PC-3 (cell line): ENCODE results near the gene SUN1. TPM values are rescaled to one million over a fixed set of nuclear protein-coding genes. Genes with fewer than 3 reads are reported as not detected.

Source experiments
- ATAC-seq: fragments of 200-7000 bp; cut with Tn5 transposase; 2 replicates; pipeline ENCODE4 v1.9.1; 2020; ENCODE audit warnings: mild to moderate bottlenecking, moderate library complexity
- BruUV-seq: library from RNA; stranded (reverse); fragments of 400-500 nt; replicated peaks from 2 replicates; lab custom pipeline; 2021; lab: Mats Ljungman, UMichigan
- CTCF ChIA-PET: fragments of 300-600 bp; sonication (Branson Sonifier 250); formaldehyde crosslinking; loops from one replicate; lab custom pipeline; 2022; ENCODE audit warnings: antibody characterized with exemption; lab: Charles Lee
- POLR2A ChIA-PET: fragments of 300-600 bp; sonication (Branson Sonifier 250); formaldehyde crosslinking; loops from one replicate; lab custom pipeline; 2022; ENCODE audit warnings: antibody characterized with exemption; ENCODE audit not compliant: unreplicated experiment; lab: Charles Lee
- DNase-seq: peaks from one replicate; pipeline ENCODE4 v3.0.0-alpha.2; 2015
- H2AFZ ChIP-seq: fragments of 300-600 bp; sonication (generic); 2 replicates; pipeline ENCODE4 v1.6.0; 2016; ENCODE audit warnings: antibody characterized with exemption, low read length
- H3F3A ChIP-seq: fragments of 300-600 bp; sonication (generic); one replicate; pipeline ENCODE4 v1.6.0; 2017; ENCODE audit warnings: antibody characterized with exemption, low read length, control low read depth, mild to moderate bottlenecking; ENCODE audit not compliant: unreplicated experiment
- H3K27ac ChIP-seq: fragments of 300-600 bp; sonication (generic); 2 replicates; pipeline ENCODE4 v1.5.1; 2016; ENCODE audit warnings: mild to moderate bottlenecking, low read length
- H3K27me3 ChIP-seq: fragments of 300-600 bp; sonication (generic); 2 replicates; pipeline ENCODE4 v1.6.1; 2016; ENCODE audit warnings: low read length, mixed read lengths
- H3K36me3 ChIP-seq: fragments of 300-600 bp; sonication (generic); 2 replicates; pipeline ENCODE4 v1.6.1; 2016; ENCODE audit warnings: low read depth, mixed run types, low read length, mixed read lengths
- H3K4me1 ChIP-seq: fragments of 300-600 bp; sonication (generic); 2 replicates; pipeline ENCODE4 v1.5.1; 2016; ENCODE audit warnings: low read length; ENCODE audit not compliant: insufficient read depth
- H3K4me2 ChIP-seq: fragments of 300-600 bp; sonication (generic); 2 replicates; pipeline ENCODE4 v1.6.0; 2016; ENCODE audit warnings: low read length
- H3K4me3 ChIP-seq: fragments of 300-600 bp; sonication (generic); 2 replicates; pipeline ENCODE4 v1.5.1; 2016; ENCODE audit warnings: mild to moderate bottlenecking, low read length, mixed read lengths
- H3K79me2 ChIP-seq: fragments of 300-600 bp; sonication (generic); 2 replicates; pipeline ENCODE4 v1.6.1; 2017; ENCODE audit warnings: low read length, mixed read lengths
- H3K9ac ChIP-seq: fragments of 300-600 bp; sonication (generic); 2 replicates; pipeline ENCODE4 v1.6.0; 2016; ENCODE audit warnings: mild to moderate bottlenecking, low read length
- H3K9me2 ChIP-seq: fragments of 300-600 bp; sonication (generic); replicated peaks from 2 replicates; pipeline ENCODE4 v1.6.1; 2016; ENCODE audit warnings: mixed run types, low read length, mixed read lengths
- H3K9me3 ChIP-seq: fragments of 300-600 bp; sonication (generic); 2 replicates; pipeline ENCODE4 v1.6.1; 2016; ENCODE audit warnings: low read length, mixed read lengths
- H4K20me1 ChIP-seq: fragments of 300-600 bp; sonication (generic); 2 replicates; pipeline ENCODE4 v1.6.1; 2016; ENCODE audit warnings: low read length, mixed read lengths
- EZH2 ChIP-seq: fragments of 300-600 bp; sonication (generic); IDR thresholded peaks from one replicate; pipeline ENCODE4 v1.6.1; 2017; ENCODE audit warnings: antibody characterized with exemption, mild to moderate bottlenecking, low read length; ENCODE audit not compliant: unreplicated experiment
- EZH2phosphoT487 ChIP-seq: fragments of 300-600 bp; sonication (generic); IDR thresholded peaks from 2 replicates; pipeline ENCODE4 v1.6.1; 2018; ENCODE audit warnings: mild to moderate bottlenecking, antibody characterized with exemption, low read length, borderline replicate concordance
- intact Hi-C: fragments of 100-400 bp; cut with micrococcal nuclease; formaldehyde crosslinking; loops from 2 replicates; pipeline ENCODE4 v1.9.0; 2023
- total RNA-seq: library from RNA; depleted of rRNA; stranded (reverse); fragments of >200 nt; gene quantifications from 2 replicates; pipeline ENCODE4 v1.2.3, GENCODE V29; 2014
- TF ChIP-seq, protein P1 (sequence below): fragments of 300-600 bp; sonication (generic); conservative IDR thresholded peaks from 2 replicates; pipeline ENCODE4 v1.5.1; 2017; ENCODE audit warnings: antibody characterized with exemption, low read depth, mild to moderate bottlenecking, low read length

SUN1 gene
- total RNA-seq, 1 experiment from 2014 or later, result 92.5 TPM

DNA sequence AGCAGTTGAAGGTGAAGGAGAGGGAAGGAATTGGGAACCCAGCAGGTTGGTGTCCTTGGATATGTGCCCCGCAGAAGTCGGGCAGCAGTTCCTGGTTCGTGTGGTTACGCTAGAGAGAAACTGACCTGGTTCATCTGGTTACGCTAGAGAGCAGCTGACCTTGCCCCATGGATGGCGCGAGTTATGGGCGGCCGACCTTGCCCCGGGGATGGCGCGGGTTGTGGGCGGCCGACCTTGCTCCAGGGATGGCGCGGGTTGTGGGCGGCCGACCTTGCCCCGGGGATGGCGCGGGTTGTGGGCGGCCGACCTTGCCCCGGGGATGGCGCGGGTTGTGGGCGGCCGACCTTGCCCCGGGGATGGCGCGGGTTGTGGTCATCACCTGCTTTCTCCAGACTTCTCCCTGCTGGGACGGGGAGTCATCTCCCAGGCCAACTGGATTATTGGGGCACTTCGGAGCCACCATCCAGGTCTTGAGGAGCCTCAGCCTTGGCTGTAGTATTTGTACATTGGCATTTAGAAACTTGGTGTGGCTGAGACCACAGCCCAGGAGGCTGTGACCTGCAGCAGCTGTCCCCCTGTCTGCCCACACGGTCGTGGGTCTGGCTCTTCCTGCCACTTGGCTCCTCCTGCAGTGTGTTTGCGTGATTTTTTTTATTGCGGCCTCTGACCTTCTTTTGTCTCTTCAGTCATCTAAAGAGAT is 50.2 kb downstream of the SUN1 start:
- no peak for TF ChIP-seq EZH2phosphoT487
- TF ChIP-seq EZH2, result no peak
- Histone ChIP-seq H3F3A (no peaks in the 10 kb centered on the region), H3K9me3 (no peaks in the 10 kb centered on the region), H3K9me2 (no peaks in the 10 kb centered on the region), H2AFZ (no peak overlapping the region), H3K36me3 (no peaks in the 10 kb centered on the region), H3K4me2 (no peak overlapping the region), H3K9ac (no peak overlapping the region), H4K20me1 (peaks cover 40% of the 10 kb centered on the region; the same call in 1 of the 2 replicates), H3K4me3 (no peak overlapping the region), H3K4me1 (peaks cover 19% of the 10 kb centered on the region), H3K27ac (no peak overlapping the region), H3K79me2 (peaks cover 99% of the 10 kb centered on the region), H3K27me3 (no peaks in the 10 kb centered on the region)
- BruUV-seq, result no TSS peak
- POLR2A ChIA-PET, result no interaction called here
- CTCF ChIA-PET, result no interaction called here
- ATAC-seq, result no peak
- intact Hi-C loops, result no loop called here
- DNase-seq, result no peak

DNA sequence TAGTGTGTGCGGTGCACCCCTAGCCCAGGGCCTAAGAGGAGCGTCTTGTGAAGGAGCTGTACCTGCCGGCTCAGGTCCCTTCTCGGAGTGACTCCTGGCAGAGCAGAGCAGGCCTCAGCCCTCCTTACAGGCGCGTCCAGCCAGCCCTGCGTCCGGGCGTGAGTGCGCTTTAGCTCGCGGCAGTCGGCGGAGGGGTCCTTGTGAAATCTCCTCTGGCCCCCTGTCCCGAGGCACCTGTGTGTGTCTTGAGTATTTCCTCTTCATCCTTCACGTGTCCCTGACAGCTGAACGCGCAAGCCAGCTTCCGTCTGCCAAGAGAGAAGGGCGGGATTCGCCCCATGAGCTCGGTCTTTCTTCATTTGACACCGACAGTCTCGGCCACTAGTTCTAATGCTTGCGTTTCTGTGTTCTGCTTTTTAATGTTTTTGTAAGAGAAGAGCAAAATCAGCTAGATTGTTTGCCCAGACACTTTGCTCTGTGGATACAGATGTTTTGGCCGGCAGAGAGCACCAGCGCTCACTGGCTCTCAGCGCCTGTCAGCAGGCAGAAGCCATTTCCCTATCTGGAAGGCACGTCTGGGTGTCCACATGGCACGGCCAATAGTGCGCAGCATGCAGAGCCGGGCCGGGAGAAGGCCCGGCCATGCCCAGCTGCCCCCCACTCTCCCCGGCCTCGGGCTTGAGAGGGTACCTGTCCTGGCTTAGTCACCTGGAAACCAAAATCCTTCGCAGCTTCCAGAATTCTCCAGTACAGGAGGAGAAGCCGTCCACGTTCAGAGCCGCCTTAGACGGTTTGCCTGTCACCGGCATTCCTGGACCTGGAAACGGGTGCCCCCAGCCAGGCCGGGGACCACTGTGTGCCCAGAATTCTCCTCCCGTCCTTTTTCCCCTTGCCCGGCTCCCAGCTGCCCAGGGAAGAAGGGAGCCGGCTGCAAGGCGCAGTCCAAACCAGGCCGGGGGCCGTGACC is 51.1 kb downstream of the SUN1 start:
- ATAC-seq (no peak), DNase-seq (no peak)
- Histone ChIP-seq H4K20me1 (peaks cover 35% of the 10 kb centered on the region; the same call in 1 of the 2 replicates), H3K27me3 (no peaks in the 10 kb centered on the region), H3K79me2 (peaks cover 100% of the 10 kb centered on the region), H3K9me3 (no peaks in the 10 kb centered on the region), H3K27ac (no peak overlapping the region), H3K4me1 (peaks cover 15% of the 10 kb centered on the region), H2AFZ (no peak overlapping the region), H3K4me3 (no peak overlapping the region), H3K9ac (no peak overlapping the region), H3K9me2 (no peaks in the 10 kb centered on the region), H3F3A (no peaks in the 10 kb centered on the region), H3K36me3 (no peaks in the 10 kb centered on the region), H3K4me2 (no peak overlapping the region)
- CTCF ChIA-PET, result no interaction called here
- intact Hi-C loops, result no loop called here
- POLR2A ChIA-PET, result no interaction called here
- no TSS peak for BruUV-seq
- no peak for TF ChIP-seq EZH2
- no peak for TF ChIP-seq EZH2phosphoT487
- TF ChIP-seq, protein P1, sequence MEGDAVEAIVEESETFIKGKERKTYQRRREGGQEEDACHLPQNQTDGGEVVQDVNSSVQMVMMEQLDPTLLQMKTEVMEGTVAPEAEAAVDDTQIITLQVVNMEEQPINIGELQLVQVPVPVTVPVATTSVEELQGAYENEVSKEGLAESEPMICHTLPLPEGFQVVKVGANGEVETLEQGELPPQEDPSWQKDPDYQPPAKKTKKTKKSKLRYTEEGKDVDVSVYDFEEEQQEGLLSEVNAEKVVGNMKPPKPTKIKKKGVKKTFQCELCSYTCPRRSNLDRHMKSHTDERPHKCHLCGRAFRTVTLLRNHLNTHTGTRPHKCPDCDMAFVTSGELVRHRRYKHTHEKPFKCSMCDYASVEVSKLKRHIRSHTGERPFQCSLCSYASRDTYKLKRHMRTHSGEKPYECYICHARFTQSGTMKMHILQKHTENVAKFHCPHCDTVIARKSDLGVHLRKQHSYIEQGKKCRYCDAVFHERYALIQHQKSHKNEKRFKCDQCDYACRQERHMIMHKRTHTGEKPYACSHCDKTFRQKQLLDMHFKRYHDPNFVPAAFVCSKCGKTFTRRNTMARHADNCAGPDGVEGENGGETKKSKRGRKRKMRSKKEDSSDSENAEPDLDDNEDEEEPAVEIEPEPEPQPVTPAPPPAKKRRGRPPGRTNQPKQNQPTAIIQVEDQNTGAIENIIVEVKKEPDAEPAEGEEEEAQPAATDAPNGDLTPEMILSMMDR, result no peak

DNA sequence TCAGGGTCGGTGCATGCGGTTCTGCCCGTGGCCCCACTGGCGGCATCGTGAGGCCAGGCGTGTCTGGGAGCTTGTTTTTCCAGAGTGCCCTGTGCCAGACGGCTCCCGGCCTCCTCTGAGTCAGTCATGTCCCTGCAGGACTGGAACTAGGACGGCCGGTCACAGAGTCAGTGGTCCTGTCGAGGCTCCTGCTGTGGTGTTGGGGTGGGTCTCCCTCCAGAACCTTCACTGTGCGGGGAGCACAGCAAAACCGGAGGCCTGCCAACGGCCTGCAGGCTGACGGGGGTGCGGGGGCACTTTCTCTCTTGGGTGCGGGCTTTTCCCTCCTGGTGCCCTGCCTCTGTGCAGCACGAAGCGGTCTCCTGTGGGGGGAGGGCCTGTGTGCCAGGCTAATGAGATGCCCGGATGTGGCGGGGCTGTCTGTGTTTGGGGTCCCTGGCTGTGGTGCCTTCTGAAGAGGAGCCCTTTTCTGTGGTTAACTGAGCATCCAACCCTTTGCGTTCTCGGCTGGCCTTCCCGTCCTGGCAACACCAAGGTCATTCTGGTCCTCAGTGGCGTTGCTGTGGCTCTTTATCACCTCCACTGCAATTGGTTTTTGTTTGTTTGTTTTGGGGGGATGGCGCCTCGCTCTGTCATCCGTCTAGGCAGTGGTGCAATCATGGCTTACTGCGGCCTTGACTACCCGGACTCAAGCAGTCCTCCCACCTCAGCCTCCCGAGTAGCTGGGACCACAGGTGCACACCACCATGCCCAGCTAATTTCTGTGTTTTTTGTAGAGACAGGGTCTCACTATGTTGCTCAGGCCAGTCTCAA is 52.1 kb downstream of the SUN1 start:
- peaks cover 5% of the 10 kb centered on the region for H3K4me1 ChIP-seq
- peaks cover 27% of the 10 kb centered on the region; the same call in 1 of the 2 replicates for H4K20me1 ChIP-seq
- no peak overlapping the region for H3K4me3 ChIP-seq
- H3K4me2 ChIP-seq, result no peak overlapping the region
- TF ChIP-seq EZH2phosphoT487, result no peak
- TF ChIP-seq, protein P1, result no peak
- TF ChIP-seq EZH2, result no peak
- no peaks in the 10 kb centered on the region for H3K36me3 ChIP-seq
- H3K27ac ChIP-seq, result no peak overlapping the region
- peaks cover 89% of the 10 kb centered on the region for H3K79me2 ChIP-seq
- intact Hi-C loops, result no loop called here
- no peak overlapping the region for H2AFZ ChIP-seq
- DNase-seq, result no peak
- no peak for ATAC-seq
- no peaks in the 10 kb centered on the region for H3K27me3 ChIP-seq
- no peaks in the 10 kb centered on the region for H3K9me2 ChIP-seq
- BruUV-seq, result no TSS peak
- CTCF ChIA-PET, result no interaction called here
- POLR2A ChIA-PET, result no interaction called here
- no peak overlapping the region for H3K9ac ChIP-seq
- no peaks in the 10 kb centered on the region for H3K9me3 ChIP-seq
- no peaks in the 10 kb centered on the region for H3F3A ChIP-seq
